Effector memory CD8-positive, alpha-beta T cell (primary cell): ENCODE measurements around the gene MPC1L.
A peak's percentile ranks its signal among the peaks of the same experiment; 100 is the strongest.

Source experiments
- ATAC-seq: fragments of 150-1000 bp; cut with Tn5 transposase; replicated peaks from 2 replicates; pipeline ENCODE4 v1.10.0; 2021; ENCODE audit warnings: mild to moderate bottlenecking, moderate library complexity
- DNase-seq, 3 experiments: peaks; one replicate each; pipeline ENCODE4 v3.0.0; 2021
- H3K27ac Mint-ChIP-seq, 2 donors: one replicate each; pipeline ENCODE4 v1.8.0; 2022; ENCODE audit warnings: mild to moderate bottlenecking in 2 of 2, mixed read lengths in 2 of 2, moderate library complexity in 2 of 2
- H3K27me3 Mint-ChIP-seq, 2 donors: one replicate each; pipeline ENCODE4 v1.8.0; 2022; ENCODE audit warnings: mixed read lengths in 2 of 2
- H3K36me3 Mint-ChIP-seq: one replicate; pipeline ENCODE4 v1.8.0; 2022; ENCODE audit warnings: mild to moderate bottlenecking, moderate library complexity, mixed read lengths; ENCODE audit not compliant: insufficient read depth
- H3K4me1 Mint-ChIP-seq, 2 donors: one replicate each; pipeline ENCODE4 v1.8.0; 2022; ENCODE audit warnings: low read depth in 2 of 2, mixed read lengths in 2 of 2
- H3K4me3 Mint-ChIP-seq, 2 donors: one replicate each; pipeline ENCODE4 v1.8.0; 2022; ENCODE audit warnings: mild to moderate bottlenecking in 2 of 2, mixed read lengths in 2 of 2, moderate library complexity in 2 of 2
- H3K9me3 Mint-ChIP-seq, 2 donors: one replicate each; pipeline ENCODE4 v1.8.0; 2022; ENCODE audit warnings: mixed read lengths in 2 of 2

Gene MPC1L

DNA sequence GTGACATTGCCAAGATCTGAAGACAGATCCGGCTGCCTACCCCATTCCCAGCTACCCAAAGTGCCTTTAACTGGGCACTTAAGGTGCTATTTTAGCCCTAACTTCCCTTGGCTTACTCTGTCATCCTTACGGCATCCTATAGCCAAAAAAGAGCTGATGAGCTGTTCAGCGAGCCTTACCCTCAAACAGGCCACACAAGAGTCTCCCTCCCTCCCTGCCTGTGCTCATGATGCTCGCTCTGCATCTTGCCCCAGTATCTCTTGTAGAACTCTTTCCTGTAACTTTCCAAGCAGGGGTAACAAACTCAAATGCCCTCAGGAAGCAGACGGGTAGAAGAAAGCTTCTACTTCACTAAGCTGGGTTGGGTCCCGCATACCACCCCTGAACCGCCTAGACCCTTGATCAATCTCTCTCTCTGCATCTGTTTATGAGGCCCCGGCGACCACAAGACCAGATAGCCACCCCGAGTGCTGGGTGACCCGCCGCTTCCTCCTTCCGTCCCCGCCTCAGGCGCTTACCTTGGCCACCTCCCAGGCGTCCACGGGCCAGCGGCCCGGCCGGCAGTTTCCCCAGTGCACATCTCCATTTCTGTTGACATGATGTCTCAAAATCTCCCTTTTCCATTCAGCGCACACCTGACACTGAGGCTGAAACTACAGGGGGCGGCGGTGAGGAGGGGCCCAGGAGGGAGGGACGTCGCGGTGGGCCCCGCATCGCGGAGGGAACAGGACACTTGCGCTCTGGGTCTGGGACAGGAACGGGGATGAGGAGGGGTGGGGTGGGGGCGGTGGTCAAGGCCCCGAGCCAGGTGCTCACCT lies 23.5 kb downstream of the MPC1L start:
- no peaks in the 10 kb centered on the region for H3K9me3 Mint-ChIP-seq
- H3K36me3 Mint-ChIP-seq: peaks cover 35% of the 10 kb centered on the region
- DNase-seq: peak in 2 of 3 experiments; percentile 5 to 8
- no peaks in the 10 kb centered on the region for H3K27me3 Mint-ChIP-seq
- H3K27ac Mint-ChIP-seq: peak overlapping the region; percentile 93 to 95
- peak overlapping the region; percentile 94 to 96 for H3K4me3 Mint-ChIP-seq
- peak; percentile 11 for ATAC-seq
- H3K4me1 Mint-ChIP-seq: peaks cover 28 to 33% of the 10 kb centered on the region in 2 donors

DNA sequence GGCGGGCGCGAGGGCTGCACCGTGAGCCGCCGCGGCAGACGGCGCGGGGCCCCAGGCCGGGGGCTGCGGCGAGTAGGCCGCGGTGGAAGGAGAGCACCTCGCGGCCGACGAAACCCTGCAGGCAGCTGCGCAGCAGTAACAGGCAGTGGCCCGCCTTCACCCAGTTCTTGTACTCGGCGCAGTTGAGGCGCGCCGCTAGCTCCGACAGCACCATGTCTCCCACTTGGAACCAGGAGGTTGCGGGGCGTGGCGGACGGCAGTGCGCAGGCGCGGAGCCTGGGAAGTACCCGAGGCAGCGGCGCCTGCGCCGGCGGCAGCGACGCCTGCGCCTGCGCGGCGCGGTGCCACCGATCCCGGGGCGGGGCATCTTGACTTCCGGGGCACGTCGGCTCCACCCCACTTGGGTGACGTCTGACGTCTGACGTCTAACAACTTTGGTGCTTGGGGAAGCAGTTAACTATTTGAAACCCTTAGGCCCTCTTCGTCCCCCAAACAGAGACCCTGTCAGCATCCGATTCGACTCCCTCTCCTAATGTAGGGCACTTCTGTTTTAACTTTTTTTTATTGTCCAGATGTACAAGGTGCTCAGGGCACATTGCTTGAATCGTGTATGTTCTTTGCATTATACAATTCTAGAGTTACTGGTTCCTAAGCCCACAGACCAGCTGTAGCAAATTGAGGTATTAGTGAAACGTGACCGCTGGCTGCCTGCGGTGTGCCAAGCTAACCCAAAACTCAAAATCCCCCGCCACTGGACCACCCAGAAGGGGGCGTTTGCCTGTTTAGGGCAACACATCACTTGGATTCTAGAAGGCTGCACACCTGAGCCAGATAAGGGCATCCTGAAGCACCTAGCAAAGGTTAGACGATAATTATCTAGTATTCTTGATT lies 24.3 kb downstream of the MPC1L start, which contains the start of gene CXorf38:
Gene CXorf38 (minus strand): TSS at position 255 of the 891 bp plus-strand sequence. CDS start 41 bp downstream, at position 214.
- no peaks in the 10 kb centered on the region for H3K27me3 Mint-ChIP-seq
- peak; percentile 88 to 91 (median 90) for DNase-seq
- peak within 1 kb of the TSS; percentile 94 to 96 for H3K4me3 Mint-ChIP-seq
- H3K9me3 Mint-ChIP-seq: no peaks in the 10 kb centered on the region
- ATAC-seq: peak; percentile 70
- H3K27ac Mint-ChIP-seq: peak within 1 kb of the TSS; percentile 93 to 95
- peaks cover 37% of the 10 kb centered on the region for H3K36me3 Mint-ChIP-seq
- peaks cover 20 to 27% of the 10 kb centered on the region in 2 donors for H3K4me1 Mint-ChIP-seq

DNA sequence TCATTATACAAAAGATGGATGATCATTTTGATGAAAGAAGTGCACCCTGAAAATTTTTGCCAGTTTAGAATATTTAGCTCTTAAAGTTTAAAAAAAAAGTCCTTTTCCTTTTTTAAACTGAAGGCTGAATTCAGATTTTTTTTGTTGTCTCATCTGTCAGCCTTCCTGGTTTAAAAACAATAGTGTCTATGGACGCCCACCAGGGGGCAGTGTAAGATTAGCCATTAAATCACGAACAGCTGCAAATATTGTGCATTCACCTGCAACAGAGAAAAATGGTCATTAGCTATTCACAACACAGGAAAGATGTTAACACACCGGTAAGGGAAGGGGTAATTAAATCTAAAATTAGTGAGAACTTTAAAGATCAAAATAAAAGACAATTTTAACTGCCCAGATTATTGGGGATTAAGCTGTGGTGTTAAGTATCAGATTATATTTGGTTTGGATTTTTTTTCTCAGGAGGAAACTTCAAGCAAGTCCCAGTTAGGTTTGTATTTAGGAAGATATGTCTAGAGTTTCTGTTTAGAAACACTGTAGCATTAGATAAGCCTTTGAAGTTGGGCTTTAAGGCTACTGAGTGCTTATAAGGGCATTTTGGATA lies 28.5 kb downstream of the MPC1L start:
- Mint-ChIP-seq H3K27ac (peak overlapping the region in 1 of 2 donors; percentile 88), H3K4me1 (peaks cover 1 to 4% of the 10 kb centered on the region in 2 donors), H3K9me3 (no peaks in the 10 kb centered on the region), H3K27me3 (no peaks in the 10 kb centered on the region), H3K36me3 (peaks cover 36% of the 10 kb centered on the region), H3K4me3 (no peak overlapping the region)
- DNase-seq (peak; percentile 60 to 63 (median 61)), ATAC-seq (no peak)

GRCh38 chrX:40652664-40653063 lies 29.4 kb downstream of the MPC1L start:
- Mint-ChIP-seq H3K36me3 (peaks cover 28% of the 10 kb centered on the region), H3K9me3 (no peaks in the 10 kb centered on the region), H3K27ac (peak overlapping the region in 1 of 2 donors; percentile 16), H3K4me3 (no peak overlapping the region), H3K27me3 (no peaks in the 10 kb centered on the region), H3K4me1 (peaks cover 1 to 4% of the 10 kb centered on the region in 2 donors)
- ATAC-seq (no peak), DNase-seq (no peak)

GRCh38 chrX:40653535-40653934 lies 30.3 kb downstream of the MPC1L start:
- no peak for ATAC-seq
- Mint-ChIP-seq H3K27me3 (no peaks in the 10 kb centered on the region), H3K4me3 (no peak overlapping the region)

DNA sequence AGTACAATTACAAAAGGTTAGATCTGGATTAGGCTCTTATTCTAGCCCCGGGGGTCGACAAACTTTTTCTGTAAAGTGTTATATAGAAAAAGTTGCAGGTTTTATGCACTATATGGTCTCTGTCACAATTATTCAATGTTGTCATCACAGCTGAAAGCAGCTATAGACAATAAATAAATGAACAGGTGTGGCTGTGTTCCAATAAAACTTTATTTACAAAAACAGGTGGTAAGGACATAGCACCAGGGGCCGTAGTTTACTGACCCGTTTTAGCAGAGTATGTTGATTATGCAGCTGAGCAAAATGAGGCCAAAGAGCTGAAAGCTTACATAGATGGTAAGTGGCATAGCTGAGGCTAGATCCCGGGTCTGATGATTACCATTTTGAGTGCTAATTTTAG lies 37.2 kb downstream of the MPC1L start:
- Mint-ChIP-seq H3K27ac (no peak overlapping the region), H3K36me3 (peaks cover 29% of the 10 kb centered on the region)

More at GRCh38 chrX:40653535-40653934, 30.3 kb downstream of the MPC1L start:
- DNase-seq: no peak
- H3K4me1 Mint-ChIP-seq: peaks cover 1 to 4% of the 10 kb centered on the region in 2 donors
- peaks cover 25% of the 10 kb centered on the region for H3K36me3 Mint-ChIP-seq
- H3K27ac Mint-ChIP-seq: no peak overlapping the region
- no peaks in the 10 kb centered on the region for H3K9me3 Mint-ChIP-seq

GRCh38 chrX:40661489-40661888 lies 38.3 kb downstream of the MPC1L start:
- no peaks in the 10 kb centered on the region for H3K9me3 Mint-ChIP-seq
- DNase-seq (no peak), ATAC-seq (no peak)
- no peak overlapping the region for H3K4me3 Mint-ChIP-seq
- H3K36me3 Mint-ChIP-seq: peaks cover 38% of the 10 kb centered on the region
- H3K4me1 Mint-ChIP-seq: peaks cover 14 to 19% of the 10 kb centered on the region in 2 donors
- no peak overlapping the region for H3K27ac Mint-ChIP-seq
- no peaks in the 10 kb centered on the region for H3K27me3 Mint-ChIP-seq

More for the DNA sequence above, 37.2 kb downstream of the MPC1L start:
- H3K9me3 Mint-ChIP-seq: no peaks in the 10 kb centered on the region
- H3K4me3 Mint-ChIP-seq: no peak overlapping the region
- H3K27me3 Mint-ChIP-seq: no peaks in the 10 kb centered on the region
- no peak for DNase-seq
- peaks cover 14 to 19% of the 10 kb centered on the region in 2 donors for H3K4me1 Mint-ChIP-seq
- ATAC-seq: no peak

DNA sequence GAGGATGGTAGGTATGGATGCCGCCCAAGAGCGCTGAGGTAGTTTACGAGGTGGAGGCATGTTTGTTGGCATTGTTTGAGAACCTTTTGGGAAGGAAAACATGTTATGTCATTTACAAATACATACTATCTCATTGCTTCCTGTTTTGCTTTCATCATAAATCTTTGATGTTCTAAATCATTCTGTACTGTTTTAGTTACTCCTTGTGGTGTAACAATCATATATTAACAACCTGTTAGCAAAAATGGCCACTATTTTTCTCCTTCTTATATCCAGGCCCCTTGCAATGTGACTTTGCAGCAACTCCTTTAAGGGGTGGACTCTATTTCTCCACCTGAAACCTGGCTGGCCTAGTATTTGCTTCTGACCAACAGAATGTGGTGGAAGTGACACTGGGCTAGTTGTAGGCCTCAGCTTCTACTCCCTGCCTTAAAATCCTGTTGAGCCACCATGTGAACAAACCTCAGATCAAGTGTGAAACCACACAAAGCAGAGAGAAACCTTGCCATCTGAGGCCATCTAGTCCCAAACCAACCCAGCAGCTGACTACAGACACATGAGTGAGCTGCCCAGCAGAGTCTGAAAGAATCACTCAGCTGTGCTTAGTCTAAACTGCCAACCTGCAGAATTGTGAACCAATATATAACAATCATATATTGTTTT lies 40.0 kb downstream of the MPC1L start:
- peak; percentile 93 for ATAC-seq
- peak overlapping the region; percentile 38 to 48 for H3K4me3 Mint-ChIP-seq
- no peaks in the 10 kb centered on the region for H3K27me3 Mint-ChIP-seq
- H3K36me3 Mint-ChIP-seq: peaks cover 55% of the 10 kb centered on the region
- peak; percentile 9 to 26 (median 20) for DNase-seq
- peak overlapping the region; percentile 83 to 89 for H3K27ac Mint-ChIP-seq
- peaks cover 14 to 19% of the 10 kb centered on the region in 2 donors for H3K4me1 Mint-ChIP-seq
- no peaks in the 10 kb centered on the region for H3K9me3 Mint-ChIP-seq

DNA sequence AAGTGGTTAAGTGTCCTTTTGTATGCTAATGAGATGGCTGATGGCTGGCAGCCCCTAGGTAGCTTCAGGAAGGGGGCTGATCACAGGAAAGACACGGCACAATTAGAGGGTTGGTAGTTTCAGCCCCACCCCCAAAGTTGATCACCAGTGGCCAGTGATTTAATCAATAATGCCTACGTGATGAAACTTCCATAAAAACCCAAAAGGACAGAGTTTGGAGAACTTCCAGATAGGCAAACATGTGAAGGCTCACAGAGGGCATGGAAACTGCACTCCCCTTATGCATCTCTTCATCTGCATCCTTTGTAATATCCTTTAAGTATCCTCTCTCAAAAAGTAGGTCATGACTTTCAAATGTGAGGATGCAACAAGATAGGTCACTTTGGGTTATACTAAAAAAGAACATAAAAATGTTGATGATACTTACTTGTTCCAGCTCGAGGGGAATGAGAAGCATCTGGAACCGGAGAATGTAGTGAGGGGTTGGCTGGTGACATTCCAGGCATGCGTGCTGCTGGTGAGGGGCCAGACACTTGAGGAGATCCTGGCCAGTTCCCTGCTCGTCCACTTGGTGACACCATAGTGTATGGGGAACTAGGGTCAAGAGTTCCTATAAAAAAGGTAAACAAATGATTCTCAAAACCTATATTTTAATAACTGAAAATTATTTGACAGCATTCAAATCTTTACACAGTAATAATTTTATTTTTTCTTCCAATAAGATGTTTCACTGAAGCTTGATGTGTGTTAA lies 40.8 kb downstream of the MPC1L start:
- Mint-ChIP-seq H3K9me3 (no peaks in the 10 kb centered on the region), H3K27ac (peak overlapping the region; percentile 83 to 89), H3K27me3 (no peaks in the 10 kb centered on the region), H3K36me3 (peaks cover 57% of the 10 kb centered on the region), H3K4me3 (peak overlapping the region in 1 of 2 donors; percentile 38), H3K4me1 (peaks cover 14 to 19% of the 10 kb centered on the region in 2 donors)
- ATAC-seq (no peak), DNase-seq (no peak)

GRCh38 chrX:40671126-40671525 lies 47.9 kb downstream of the MPC1L start:
- ATAC-seq (no peak), DNase-seq (no peak)
- Mint-ChIP-seq H3K27ac (no peak overlapping the region), H3K9me3 (no peaks in the 10 kb centered on the region), H3K4me1 (peaks cover 0 to 3% of the 10 kb centered on the region in 2 donors), H3K27me3 (no peaks in the 10 kb centered on the region), H3K36me3 (peaks cover 68% of the 10 kb centered on the region), H3K4me3 (no peak overlapping the region)
